ENCODE data around the gene SLC25A48.

SLC25A48 gene

GRCh38 chr5:135834639-135835529, at the start of gene SLC25A48:
SLC25A48 (plus strand) TSS chr5:135834663; CDS start chr5:135834848, 185 bp downstream.
- DNase-seq = no peak

DNA sequence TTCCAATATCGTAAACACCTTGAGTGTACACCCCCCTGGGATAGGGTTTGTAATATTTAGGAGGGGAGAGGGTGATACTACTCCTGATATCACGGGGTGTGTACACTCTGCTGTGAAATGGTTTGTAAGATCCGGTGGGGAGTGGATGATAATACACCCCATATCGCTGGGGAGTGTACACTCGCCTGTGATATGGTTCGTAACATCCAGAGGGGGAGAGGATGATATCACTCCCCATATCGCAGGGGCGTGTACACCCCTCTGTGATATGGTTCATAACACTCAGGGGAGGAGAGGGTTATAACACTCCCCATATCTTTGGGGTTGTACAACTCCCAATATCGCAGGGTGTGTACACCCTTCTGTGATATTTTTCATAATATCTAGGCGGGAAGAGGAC, 33.8 kb upstream of the SLC25A48 start:
- no peak for DNase-seq

- DNase-seq = no peak
These were observed 24.1 kb upstream of the SLC25A48 start for GRCh38 chr5:135810188-135810943.

- no peak for DNase-seq
These were observed 23.5 kb upstream of the SLC25A48 start for GRCh38 chr5:135811007-135811406.

GRCh38 chr5:135813758-135814157, 20.7 kb upstream of the SLC25A48 start:
- DNase-seq = no peak

DNA sequence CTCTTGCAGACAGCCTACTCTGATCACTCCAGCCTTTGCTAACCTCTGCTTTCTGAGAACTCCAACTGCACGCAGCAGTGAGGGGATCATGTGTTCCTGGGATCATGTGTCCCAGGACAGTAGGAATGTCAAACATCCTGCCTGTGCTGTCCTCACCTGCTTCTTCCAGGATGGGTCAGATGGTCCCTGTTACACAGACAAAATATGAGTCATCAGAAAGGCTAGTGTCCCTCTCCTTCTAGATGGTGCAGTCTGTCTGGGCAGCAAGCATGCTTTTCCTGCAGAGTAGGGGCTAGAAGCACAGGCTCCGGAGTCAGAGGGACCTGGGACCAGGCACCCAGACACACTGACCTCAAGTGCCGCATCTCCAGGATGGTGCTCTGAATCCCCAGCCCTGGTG, 20.1 kb upstream of the SLC25A48 start:
- DNase-seq = no peak

DNA sequence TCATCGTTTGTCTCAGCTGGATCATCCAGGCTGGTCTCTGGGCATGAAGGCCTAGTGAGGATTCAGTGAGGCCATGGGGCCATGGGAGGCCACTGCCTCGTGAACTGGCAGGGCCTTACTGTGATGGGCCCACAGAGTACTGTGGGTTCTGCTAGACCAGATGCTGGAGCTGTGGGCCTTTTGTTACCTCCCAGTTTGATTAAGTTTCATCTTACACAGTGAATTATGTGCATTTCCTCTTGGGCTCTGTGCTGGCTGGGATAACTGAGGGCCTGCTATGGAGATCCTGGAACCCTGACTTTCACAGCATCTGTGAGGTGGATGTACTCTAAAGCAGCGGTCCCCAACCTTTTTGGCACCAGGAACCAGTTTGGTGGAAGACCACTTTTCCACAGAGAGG, 19.7 kb upstream of the SLC25A48 start:
- no peak for DNase-seq

- no peak for DNase-seq
These were observed 13.2 kb upstream of the SLC25A48 start for GRCh38 chr5:135821061-135821801.

GRCh38 chr5:135821802-135822201, 12.7 kb upstream of the SLC25A48 start:
- DNase-seq = no peak

- DNase-seq = no peak
These were observed 12.2 kb upstream of the SLC25A48 start for GRCh38 chr5:135822286-135822685.

GRCh38 chr5:135822959-135823358, 11.5 kb upstream of the SLC25A48 start:
- DNase-seq = no peak

GRCh38 chr5:135823881-135824280, 10.6 kb upstream of the SLC25A48 start:
- DNase-seq = no peak

DNA sequence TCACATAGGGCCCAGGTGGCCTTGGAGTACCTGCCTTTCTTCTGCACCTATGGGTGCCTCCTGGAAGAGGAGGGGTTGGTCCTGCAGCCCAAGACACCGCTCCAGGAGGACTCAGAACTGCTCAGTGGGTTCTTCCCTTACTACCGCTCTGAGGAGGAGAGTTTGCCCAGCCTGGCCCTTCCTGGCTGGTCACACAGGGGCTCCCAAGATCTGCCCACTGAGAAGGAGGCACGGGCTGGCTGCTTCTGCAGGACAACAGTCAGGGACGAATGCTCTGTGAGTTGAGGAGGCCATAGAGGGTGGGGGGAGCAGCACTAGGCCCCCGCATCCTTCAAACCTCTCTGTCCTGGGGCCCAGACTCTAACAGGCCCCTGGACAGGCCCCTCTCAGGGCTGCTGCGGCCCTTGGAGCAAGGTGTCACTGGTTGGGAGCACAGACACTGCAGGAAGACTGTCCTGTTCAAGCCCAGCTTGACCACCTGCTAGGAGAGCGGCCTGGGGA, 9.9 kb upstream of the SLC25A48 start:
- no peak for DNase-seq

GRCh38 chr5:135825373-135826220, 8.9 kb upstream of the SLC25A48 start:
- DNase-seq = no peak

DNA sequence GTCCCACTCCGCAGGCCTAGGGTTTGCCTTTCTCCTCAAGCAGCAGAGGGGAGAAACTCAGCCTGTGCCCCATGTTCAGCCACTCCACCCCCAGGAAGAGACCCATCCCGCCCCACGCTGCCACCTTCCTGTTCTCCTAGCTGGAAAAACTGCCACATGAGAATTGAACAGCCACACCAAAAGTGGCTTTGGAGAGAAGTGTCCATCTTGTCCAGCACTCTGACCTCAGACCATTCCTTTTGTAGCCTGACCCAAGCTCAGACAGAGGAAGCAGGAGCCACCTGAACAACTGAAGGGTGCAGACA, 8.3 kb upstream of the SLC25A48 start:
- DNase-seq = no peak

- no peak for DNase-seq
These were observed 7.3 kb upstream of the SLC25A48 start for GRCh38 chr5:135826994-135827671.

DNA sequence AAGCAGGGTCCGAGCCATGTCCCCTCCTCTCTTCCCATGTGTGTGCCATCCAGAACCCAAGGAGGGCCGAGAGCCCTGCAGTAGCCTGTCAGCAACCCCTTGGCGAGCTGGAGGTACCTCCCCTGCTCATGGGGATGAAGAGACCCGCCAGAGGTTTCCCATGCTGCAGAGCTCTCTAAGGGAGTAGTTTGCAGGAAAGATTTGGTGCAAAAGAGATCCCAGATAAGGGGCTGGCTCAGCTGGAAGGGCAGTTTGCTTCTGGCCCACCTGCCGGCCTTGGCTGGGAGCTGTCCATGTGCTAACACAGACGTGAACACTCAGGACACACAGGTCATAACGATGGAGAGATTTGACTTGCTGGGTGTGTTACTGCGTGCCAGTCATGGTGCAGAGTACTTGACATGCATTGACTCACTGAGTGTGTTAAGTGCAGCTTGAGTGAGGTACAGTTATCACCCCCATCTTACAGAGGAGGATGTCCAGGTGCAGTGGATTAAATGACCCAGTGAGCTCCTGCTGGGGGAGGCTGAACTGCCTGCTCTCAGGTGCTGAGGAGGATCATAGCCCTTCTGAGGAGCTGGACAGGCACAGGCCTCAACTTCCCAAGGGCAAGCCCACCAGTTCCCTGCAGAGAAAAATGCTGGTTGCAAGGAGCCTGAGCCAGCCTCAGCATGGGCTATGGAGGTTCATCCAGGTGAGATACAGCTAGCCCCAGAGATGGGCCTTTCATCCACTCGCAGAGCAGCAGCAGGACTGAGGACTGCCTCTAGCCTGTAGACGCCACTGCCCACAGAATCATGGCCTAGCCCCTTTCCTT, 6.3 kb upstream of the SLC25A48 start:
- DNase-seq = no peak

DNA sequence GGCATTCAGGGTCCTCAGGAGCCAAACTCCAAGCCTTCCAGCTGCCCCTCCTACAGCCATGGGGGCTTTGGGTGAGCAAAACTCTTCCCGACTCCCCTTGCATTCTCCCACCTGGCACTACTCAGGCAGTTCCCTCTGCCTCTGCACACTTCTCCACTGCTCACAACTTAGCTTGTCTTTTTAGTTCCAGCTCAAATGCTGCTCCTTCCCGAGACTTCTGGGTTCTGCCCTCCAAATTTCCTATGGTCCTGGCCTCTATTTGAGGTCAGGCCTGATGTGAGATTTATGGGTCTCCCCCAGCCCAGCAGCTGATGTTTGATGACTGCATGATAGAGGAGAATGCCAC, 5.7 kb upstream of the SLC25A48 start:
- DNase-seq = no peak

- DNase-seq = no peak
These were observed 5.3 kb upstream of the SLC25A48 start for GRCh38 chr5:135829179-135829578.

DNA sequence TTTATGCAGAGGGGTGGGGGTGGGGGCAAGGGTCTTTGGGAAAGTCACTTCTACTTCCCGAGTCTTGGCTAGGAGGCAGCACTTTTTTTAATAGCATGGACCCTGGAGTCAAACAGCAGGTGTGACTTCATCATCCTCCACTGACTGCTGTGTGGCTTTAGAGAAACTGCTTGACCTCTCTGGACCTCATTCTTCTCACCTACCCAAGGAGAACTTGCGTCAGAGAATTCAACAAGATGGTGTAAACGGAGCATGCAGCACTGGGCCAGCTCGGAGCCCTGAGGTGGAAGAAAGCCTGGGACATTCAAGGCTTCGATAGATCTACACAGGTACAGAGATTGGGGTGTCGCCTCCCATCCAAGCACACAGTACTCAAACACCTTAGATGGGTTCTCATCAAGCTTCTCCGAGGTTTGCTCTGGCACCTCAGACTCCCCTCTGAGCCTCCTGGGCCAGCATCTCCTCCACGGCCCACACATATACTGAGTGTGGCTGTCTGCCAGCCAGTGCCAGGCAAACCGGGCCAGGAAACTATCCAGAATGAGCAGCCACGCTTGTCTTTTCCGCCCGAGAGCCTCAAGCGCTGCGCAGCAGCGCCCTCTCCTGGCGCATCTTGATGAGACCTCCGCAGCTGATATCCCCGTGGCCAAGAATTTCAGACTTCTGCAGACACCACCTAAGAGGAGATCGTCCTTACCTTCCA, 4.6 kb upstream of the SLC25A48 start:
- no peak for DNase-seq

GRCh38 chr5:135830384-135830700, 4.1 kb upstream of the SLC25A48 start:
- no peak for DNase-seq

Measured in activated CD4-positive, alpha-beta T cell treated with anti-CD3 and anti-CD28 coated beads, Interleukin-2, amount 50 U/mL, for 4 hours (primary cell).